Measurements from ENCODE around the gene COPG2.
"Not testable (repeated sequence)": the region's sequence is repeated elsewhere in the genome, so short reads cannot be mapped to it uniquely, and the experiment has no call there.

The COPG2 gene

DNA sequence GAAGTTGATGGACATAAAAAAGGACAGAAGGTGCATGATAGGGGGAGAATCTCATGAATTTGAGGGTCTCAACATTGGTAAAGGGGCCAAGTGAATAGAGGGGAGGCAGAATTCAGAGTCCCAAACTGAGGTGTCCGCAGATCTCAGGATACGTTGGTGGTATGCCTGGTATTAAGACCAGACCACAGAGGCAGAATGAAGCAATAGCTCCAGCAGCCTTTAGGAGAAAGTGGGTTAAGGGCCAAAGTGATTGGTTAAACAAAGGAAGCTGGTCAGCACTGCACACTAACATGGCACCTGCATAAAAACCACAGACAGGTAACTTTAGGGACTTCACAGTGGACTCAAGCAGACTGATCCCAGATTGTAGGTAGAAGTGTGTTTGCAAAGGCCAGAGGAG is 139.1 kb downstream of the COPG2 start:
- Histone ChIP-seq H3K9me2 (replicated peaks; ENCODE audit: control insufficient read depth, low read length) (no peaks in the 10 kb centered on the region), H3K36me3 (ENCODE audit: control insufficient read depth, low read length) (no peaks in the 10 kb centered on the region), H3K9me3 (ENCODE audit: control insufficient read depth, insufficient read depth, low read length) (no peaks in the 10 kb centered on the region), H3K27ac (ENCODE audit: low read depth, low read length) (no peak overlapping the region), H3F3A (ENCODE audit: control insufficient read depth, insufficient read depth) (no peaks in the 10 kb centered on the region), H3K27me3 (ENCODE audit: control insufficient read depth, low read length) (no peaks in the 10 kb centered on the region), H3K79me2 (ENCODE audit: control insufficient read depth, low read length) (no peaks in the 10 kb centered on the region), H3K4me3 (ENCODE audit: low read length) (no peak overlapping the region), H3K4me2 (ENCODE audit: low read length) (no peak overlapping the region), H4K20me1 (ENCODE audit: control insufficient read depth, insufficient read depth, low read depth, low read length) (no peaks in the 10 kb centered on the region), H3K4me1 (ENCODE audit: control insufficient read depth, low read length) (no peaks in the 10 kb centered on the region)
- TF ChIP-seq, protein P1, sequence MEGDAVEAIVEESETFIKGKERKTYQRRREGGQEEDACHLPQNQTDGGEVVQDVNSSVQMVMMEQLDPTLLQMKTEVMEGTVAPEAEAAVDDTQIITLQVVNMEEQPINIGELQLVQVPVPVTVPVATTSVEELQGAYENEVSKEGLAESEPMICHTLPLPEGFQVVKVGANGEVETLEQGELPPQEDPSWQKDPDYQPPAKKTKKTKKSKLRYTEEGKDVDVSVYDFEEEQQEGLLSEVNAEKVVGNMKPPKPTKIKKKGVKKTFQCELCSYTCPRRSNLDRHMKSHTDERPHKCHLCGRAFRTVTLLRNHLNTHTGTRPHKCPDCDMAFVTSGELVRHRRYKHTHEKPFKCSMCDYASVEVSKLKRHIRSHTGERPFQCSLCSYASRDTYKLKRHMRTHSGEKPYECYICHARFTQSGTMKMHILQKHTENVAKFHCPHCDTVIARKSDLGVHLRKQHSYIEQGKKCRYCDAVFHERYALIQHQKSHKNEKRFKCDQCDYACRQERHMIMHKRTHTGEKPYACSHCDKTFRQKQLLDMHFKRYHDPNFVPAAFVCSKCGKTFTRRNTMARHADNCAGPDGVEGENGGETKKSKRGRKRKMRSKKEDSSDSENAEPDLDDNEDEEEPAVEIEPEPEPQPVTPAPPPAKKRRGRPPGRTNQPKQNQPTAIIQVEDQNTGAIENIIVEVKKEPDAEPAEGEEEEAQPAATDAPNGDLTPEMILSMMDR (IDR thresholded peaks at IDR 0.05; ENCODE audit: low read depth, low read length, poor library complexity, severe bottlenecking): no peak
- no peak for TF ChIP-seq EZH2phosphoT487 (IDR thresholded peaks at IDR 0.05; ENCODE audit: borderline replicate concordance, low read length)

DNA sequence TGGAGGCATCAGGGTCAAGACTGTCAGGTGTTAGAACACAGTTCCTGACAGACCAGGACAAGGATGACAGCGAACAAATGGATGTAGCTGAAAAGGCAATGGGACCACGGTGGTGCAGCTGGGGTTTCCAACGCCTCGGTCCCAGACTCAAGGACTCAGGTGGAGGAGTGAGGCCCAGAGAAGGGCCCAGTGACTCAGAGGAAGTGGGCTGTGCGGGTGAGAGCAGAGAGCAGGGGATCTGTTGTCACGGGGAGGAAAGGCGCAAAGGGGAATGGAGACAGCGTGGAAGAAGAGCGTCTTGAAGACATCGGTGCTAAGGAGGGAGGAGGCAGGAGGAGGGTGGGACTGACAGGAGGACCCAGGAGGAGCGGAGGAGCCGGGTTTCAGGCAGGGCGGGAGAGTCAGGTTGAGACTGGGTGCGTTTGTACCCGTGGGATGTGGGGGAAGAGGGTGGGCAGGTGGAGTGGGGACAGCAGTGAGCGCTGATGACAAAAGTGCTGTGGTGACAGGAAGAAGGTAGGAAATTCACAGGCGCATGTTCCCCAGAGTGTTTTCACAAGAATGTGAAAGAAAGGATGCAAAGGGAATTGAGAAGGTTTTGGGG is 140.7 kb downstream of the COPG2 start:
- H3K27ac ChIP-seq (ENCODE audit: low read depth, low read length); H3K4me2 ChIP-seq (ENCODE audit: low read length); H3K79me2 ChIP-seq (ENCODE audit: control insufficient read depth, low read length); H4K20me1 ChIP-seq (ENCODE audit: control insufficient read depth, insufficient read depth, low read depth, low read length); H3K27me3 ChIP-seq (ENCODE audit: control insufficient read depth, low read length); H3F3A ChIP-seq (ENCODE audit: control insufficient read depth, insufficient read depth); H3K4me3 ChIP-seq (ENCODE audit: low read length); H3K9me2 ChIP-seq (replicated peaks; ENCODE audit: control insufficient read depth, low read length); H3K36me3 ChIP-seq (ENCODE audit: control insufficient read depth, low read length); H3K4me1 ChIP-seq (ENCODE audit: control insufficient read depth, low read length); H3K9me3 ChIP-seq (ENCODE audit: control insufficient read depth, insufficient read depth, low read length): not testable (repeated sequence)

DNA sequence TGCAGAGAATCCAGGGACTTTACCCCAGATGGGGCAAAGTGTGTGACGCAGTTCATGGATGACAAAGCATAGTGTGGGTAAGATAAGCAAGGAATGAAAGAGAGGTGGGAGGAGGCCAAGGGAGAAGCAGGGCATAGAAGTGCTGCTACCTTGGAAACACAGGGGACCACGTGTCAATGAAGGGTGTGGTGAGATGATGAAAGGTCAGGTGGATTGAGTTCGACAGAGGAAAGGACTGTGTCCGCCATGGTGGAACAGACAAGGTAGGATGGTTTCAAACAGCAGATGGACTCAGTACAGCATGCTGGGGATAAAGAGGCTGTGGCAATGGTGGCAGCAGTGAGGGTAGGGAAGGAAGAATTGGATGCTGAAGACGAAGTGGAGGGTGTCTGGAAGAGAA is 143.9 kb downstream of the COPG2 start:
- Histone ChIP-seq H3K27me3 (ENCODE audit: control insufficient read depth, low read length) (no peaks in the 10 kb centered on the region), H3K4me1 (ENCODE audit: control insufficient read depth, low read length) (no peaks in the 10 kb centered on the region), H3K4me3 (ENCODE audit: low read length) (no peak overlapping the region), H4K20me1 (ENCODE audit: control insufficient read depth, insufficient read depth, low read depth, low read length) (no peaks in the 10 kb centered on the region), H3K9me2 (replicated peaks; ENCODE audit: control insufficient read depth, low read length) (no peaks in the 10 kb centered on the region), H3K79me2 (ENCODE audit: control insufficient read depth, low read length) (no peaks in the 10 kb centered on the region), H3K9me3 (ENCODE audit: control insufficient read depth, insufficient read depth, low read length) (no peaks in the 10 kb centered on the region), H3K4me2 (ENCODE audit: low read length) (no peak overlapping the region), H3F3A (ENCODE audit: control insufficient read depth, insufficient read depth) (no peaks in the 10 kb centered on the region), H3K27ac (ENCODE audit: low read depth, low read length) (no peak overlapping the region), H3K36me3 (ENCODE audit: control insufficient read depth, low read length) (no peaks in the 10 kb centered on the region)
- TF ChIP-seq, protein P1 (IDR thresholded peaks at IDR 0.05; ENCODE audit: low read depth, low read length, poor library complexity, severe bottlenecking): no peak
- no peak for TF ChIP-seq EZH2phosphoT487 (IDR thresholded peaks at IDR 0.05; ENCODE audit: borderline replicate concordance, low read length)

DNA sequence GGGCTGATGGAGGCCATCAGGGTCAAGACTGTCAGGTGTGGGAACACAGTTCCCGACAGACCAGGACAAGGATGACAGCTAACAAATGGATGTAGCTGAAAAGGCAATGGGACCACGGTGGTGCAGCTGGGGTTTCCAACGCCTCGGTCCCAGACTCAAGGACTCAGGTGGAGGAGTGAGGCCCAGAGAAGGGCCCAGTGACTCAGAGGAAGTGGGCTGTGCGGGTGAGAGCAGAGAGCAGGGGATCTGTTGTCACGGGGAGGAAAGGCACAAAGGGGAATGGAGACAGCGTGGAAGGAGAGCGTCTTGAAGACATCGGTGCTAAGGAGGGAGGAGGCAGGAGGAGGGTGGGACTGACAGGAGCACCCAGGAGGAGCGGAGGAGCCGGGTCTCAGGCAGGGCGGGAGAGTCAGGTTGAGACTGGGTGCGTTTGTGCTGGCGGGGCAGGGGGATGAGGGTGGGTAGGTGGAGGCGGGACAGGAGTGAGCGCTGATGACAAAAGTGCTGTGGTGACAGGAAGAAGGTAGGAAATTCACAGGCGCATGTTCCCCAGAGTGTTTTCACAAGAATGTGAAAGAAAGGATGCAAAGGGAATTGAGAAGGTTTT is 144.9 kb downstream of the COPG2 start:
- H3K79me2 ChIP-seq (ENCODE audit: control insufficient read depth, low read length); H3F3A ChIP-seq (ENCODE audit: control insufficient read depth, insufficient read depth); H3K4me1 ChIP-seq (ENCODE audit: control insufficient read depth, low read length); H3K36me3 ChIP-seq (ENCODE audit: control insufficient read depth, low read length); H3K27me3 ChIP-seq (ENCODE audit: control insufficient read depth, low read length); H3K27ac ChIP-seq (ENCODE audit: low read depth, low read length); H4K20me1 ChIP-seq (ENCODE audit: control insufficient read depth, insufficient read depth, low read depth, low read length); H3K9me3 ChIP-seq (ENCODE audit: control insufficient read depth, insufficient read depth, low read length); H3K4me3 ChIP-seq (ENCODE audit: low read length); H3K4me2 ChIP-seq (ENCODE audit: low read length); H3K9me2 ChIP-seq (replicated peaks; ENCODE audit: control insufficient read depth, low read length): not testable (repeated sequence)
